Measurements from ENCODE around the gene ACAP2.
A peak's percentile ranks its signal among the peaks of the same experiment; 100 is the strongest.
"Not testable (repeated sequence)": the region's sequence is repeated elsewhere in the genome, so short reads cannot be mapped to it uniquely, and the experiment has no call there.

The ACAP2 gene

DNA sequence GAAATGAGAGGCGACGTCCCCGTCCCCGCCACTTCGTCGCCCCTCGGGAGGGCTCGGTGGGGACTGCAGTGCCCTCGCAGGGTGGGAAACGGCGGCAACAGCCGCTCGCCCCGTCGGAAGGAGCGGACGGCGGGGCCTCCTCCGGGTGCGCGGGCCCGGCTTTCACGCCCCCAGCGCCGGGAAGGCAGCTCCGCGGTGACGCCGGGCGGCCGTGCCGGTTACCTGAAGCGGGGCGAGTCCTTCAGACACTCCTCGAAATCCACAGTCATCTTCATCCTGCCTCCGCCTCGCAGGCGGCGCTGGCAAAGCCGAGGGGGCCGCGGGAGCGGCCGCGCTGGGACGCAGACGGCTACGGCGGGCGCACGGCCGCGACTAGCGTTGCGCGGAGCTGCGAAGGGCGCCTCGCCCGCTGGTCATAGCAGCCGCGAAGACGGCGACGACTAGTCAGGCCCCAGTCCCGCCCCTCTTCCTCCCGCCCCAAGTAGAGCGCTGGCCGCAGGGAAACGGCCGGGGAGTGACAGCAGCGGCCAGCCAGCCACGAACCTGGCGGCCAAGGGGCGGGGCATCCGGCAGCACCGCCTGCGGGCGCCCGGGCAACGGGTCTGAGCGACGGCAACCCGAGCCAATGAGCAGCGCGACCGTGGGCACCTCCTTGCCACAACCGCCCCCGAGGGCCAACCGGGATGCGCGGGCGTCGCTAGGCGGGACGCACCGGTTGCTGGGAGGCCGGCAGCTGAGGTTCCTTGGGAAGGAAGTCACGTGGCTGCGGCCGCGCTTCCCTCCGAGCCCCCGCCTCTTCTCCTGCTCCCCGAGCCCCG, at the start of gene ACAP2:
Gene ACAP2, minus strand, starts transcription at position 448 of the 818 bp plus-strand sequence. Its CDS starts 173 bp downstream, at position 275.
- DNase-seq (ENCODE audit: low spot score), result peak; percentile 99

- DNase-seq (ENCODE audit: low spot score), result peak; percentile 0
These were observed 32.8 kb upstream of the ACAP2 start for GRCh38 chr3:195475614-195476013.

DNA sequence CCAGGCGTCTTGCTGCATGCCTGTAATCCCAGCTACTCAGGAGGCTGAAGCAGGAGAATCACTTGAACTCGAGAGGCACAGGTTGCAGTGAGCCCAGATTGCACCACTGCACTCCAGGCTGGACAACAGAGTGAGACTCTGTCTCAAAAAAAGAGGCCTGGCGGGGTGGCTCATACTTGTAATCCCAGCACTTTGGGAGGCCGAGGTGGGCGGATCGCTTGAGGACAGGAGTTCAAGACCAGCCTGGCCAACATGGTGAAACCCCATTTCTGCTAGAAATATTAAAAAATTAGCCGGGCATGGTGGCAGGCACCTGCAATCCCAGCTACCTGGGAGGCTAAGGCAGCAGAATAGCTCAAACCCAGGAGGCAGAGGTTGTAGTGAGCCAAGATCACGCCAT, 32.3 kb upstream of the ACAP2 start:
- DNase-seq (ENCODE audit: low spot score), result peak; percentile 0

GRCh38 chr3:195468841-195469240, 26.0 kb upstream of the ACAP2 start:
- DNase-seq (ENCODE audit: low spot score), result no peak

GRCh38 chr3:195468391-195468776, 25.6 kb upstream of the ACAP2 start:
- no peak for DNase-seq (ENCODE audit: low spot score)

DNA sequence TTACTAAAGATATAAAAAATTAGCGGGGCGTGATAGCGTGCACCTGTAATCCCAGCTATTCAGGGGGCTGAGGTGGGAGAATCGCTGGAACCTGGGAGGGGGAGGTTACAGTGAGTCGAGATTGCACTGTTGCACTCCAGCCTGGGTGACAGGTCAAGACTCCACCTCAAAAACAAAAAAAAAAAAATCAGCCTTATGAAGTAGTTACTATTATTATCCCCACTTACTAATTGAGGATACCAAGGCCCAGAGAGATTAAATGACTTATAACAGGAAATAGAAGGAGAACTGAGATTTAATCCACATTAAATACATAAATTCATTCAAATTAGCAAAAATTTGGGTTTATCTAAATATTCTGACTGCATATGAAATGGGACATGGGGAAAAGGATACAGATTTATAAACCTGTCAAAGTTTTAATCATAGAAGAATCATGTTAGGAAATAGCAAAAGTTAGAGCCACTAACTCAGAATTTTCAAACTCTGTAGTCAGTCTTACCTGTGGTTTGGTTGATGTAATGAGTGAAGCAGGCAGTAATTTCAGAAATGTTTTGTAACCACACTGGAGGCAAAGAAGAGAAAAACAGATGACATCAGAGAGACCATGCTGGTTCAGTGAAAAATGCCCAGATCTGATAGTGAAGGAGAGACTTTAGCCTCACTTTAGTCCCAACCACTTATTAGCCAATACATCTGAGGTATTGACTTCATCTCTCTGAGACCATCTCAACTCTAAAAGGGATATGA, 25.0 kb upstream of the ACAP2 start:
- peak; percentile 73 for DNase-seq (ENCODE audit: low spot score)

DNA sequence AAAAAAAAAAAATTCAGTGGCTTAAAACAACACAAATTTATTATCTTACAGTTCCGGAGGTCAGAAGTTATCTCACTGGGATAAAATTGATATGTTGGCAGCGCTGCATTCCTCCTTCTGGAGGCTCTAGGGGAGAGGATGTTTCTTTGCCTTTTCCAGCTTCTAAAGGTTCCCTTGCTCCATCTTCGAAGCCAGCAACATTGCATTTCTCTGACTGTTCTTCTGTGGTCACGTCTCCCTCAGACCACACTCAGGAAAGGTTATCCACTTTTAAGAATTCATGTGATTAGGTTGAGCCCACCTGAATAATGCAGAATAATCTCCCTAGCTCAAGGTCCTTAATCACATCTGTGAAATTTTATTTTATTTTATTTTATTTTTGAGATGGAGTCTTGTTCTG, 23.4 kb upstream of the ACAP2 start:
- DNase-seq (ENCODE audit: low spot score), result no peak

DNA sequence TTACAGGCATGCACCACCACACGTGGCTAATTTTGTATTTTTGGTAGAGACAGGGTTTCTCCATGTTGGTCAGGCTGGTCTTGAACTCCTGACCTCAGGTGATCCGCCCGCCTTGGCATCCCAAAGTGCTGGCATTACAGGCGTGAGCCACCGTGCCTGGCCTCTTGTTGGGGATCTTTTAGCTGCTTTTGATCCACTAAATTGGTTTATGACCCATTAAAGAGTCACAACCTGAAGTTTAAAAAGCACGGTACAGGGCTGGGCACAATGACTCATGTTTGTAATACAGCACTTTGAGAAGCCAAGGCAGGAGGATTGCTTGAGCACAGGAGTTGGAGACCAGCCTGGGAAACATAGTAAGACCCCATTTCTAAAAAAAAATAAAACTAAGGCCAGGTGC, 20.1 kb upstream of the ACAP2 start:
- not testable (repeated sequence) for DNase-seq (ENCODE audit: low spot score)

GRCh38 chr3:195462308-195462610, 19.4 kb upstream of the ACAP2 start:
- DNase-seq (ENCODE audit: low spot score), result no peak

DNA sequence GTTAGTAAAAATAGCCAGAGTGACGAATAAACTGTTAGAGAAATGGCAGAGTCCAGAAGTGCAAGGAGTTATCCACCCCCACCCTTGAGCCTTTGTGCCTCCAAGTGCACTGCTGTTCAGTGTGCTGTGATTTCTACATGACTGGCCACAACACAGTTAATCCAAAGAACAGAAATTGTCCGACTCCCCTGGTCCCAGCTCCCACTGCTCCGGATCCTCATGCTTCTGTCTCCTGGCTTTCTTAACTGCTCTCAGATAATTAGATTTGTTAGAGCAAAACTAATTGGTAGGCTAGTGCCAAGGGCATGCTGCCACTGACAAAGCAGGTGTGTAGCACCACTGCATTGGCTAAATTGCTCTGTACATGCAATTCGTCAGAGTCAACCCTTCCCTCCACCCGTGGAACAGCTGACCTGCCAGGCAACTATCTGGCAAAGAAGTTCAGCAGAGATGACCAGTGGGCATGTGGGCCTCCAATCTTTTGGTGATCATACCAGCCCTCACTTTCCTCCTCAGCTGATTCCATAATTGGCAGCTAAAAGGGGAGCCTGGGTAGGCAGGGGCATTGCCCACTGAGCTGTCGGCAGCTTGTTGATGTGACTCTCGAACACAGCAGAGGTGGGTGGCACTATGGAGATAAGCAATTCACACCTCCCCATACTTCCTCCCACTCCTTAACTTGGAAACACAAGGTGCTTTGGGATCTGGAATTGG, 18.9 kb upstream of the ACAP2 start:
- no peak for DNase-seq (ENCODE audit: low spot score)

DNA sequence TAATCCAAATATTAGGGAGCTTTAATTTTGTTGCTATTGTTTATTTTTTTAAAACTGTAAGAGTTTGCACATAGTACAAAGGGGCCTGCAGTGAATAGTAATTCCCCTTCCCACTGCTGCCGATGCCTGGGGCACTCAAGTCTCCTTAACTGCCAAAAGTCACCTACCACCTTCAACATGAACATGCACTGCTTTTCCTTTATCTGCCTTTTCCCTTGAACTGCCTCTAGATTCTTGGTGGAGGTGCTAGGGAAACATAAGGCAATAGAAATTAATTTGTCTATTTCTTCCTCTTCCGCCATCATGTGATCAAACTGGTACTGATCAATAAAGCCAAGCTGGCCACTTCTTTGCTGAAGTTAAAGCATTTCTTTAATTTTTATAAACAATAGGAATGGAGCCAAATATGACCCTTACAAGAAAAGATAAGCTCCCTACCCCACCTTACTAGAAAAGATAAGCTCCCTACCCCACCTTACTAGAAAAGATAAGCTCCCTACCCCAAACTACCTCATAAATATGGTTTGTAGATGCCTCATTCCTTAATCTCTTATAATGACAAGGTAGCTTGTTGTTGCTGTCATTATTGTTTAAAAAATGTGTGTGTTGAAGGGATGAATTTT, 17.4 kb upstream of the ACAP2 start:
- no peak for DNase-seq (ENCODE audit: low spot score)

DNA sequence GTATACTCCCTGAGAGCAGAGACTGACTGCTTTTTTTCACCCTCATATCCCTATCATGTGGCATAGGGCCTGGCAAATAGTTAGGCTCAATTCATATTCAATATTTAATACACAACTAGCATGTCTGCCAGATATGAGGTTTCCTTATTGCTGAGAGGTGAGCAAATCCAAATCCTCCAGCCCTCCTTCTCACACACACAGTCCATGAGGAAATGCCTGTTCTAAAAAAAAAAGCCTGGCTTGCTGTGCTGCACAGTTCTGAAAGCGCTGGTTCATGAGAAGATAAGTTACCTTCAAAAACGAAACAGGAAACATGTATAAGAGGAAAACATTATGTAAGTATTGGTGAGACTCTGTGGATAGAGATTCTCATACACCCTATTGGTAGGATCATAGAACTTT, 15.5 kb upstream of the ACAP2 start:
- DNase-seq (ENCODE audit: low spot score), result no peak

DNA sequence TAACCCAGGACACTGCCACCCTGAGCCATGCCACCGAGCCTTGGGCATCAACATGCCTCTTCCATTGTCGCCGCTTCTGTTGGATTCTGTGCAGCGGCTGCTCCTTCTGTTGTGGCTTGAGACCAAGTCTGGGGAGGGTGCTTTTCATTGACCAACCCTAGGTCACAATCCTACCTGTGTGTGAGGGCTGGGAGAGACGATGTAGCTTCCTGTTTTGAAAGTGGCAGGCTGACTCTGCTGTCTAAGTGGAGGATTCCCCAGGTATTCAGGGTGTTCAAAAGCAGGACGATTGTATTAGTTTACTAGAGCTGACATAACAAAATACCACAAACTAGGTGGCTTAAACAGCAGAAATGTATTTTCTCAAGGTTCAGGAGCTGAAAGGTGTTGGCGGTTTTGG, 13.0 kb upstream of the ACAP2 start:
- no peak for DNase-seq (ENCODE audit: low spot score)

DNA sequence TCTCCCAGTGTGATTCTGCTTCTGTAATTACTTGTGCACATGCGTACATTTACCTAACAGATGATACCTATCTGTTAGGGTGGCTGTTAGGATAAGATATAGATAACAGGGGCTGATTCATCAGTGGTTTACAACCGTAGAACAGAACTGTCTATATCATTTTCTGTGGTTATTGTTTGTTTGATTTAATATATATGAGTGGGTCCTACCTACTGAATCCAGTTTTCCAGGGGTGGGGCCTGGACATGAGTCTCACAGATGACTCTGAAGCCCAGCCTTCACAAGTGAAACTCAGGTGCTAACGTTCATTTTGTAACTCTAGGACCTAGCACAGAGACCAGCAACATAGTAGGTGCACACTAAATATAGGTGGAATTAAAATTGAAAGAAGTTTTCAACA, 10.4 kb upstream of the ACAP2 start:
- no peak for DNase-seq (ENCODE audit: low spot score)

- DNase-seq (ENCODE audit: low spot score), result no peak
These were observed 8.7 kb upstream of the ACAP2 start for GRCh38 chr3:195451373-195452015.

GRCh38 chr3:195450731-195451229, 8.0 kb upstream of the ACAP2 start:
- no peak for DNase-seq (ENCODE audit: low spot score)

GRCh38 chr3:195448205-195448875, 5.5 kb upstream of the ACAP2 start:
- DNase-seq (ENCODE audit: low spot score), result no peak

DNA sequence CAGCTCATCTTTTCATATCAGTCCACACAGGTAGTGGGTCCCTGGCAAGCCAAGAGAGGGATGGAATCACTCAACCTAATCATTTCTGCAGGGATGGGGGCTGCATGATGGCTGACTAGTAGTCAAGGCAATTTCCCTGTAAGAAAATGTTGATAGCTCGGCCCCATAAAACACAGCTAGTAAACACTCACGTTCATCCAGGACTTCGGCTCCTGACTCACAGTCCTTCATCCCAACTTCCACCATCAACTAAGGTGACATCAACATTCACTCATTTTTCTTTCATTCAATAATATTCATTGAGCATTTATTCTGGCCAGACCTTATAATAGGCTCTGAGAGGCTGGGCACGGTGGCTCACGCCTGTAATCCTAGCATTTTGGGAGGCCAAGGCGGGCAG, 4.4 kb upstream of the ACAP2 start:
- no peak for DNase-seq (ENCODE audit: low spot score)

DNA sequence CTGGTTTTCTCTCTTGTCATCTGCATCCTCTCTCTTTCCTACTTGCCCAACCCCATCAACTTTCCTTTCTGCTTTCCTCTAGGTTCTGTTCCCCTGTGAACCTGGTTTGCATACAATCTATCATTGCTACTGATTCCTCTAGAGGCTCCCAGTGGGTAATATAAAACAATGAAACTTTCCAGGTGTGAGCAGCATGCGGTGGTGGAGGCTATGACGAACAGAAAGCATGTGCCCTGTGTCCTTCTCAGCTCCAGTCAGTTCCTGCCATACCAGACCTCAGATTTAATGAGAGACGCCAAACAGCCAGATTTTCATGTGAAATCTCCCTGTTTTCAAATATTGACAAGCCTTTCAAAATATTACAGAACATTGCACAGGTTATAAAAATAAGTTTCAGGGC, 3.5 kb upstream of the ACAP2 start:
- DNase-seq (ENCODE audit: low spot score), result no peak

DNA sequence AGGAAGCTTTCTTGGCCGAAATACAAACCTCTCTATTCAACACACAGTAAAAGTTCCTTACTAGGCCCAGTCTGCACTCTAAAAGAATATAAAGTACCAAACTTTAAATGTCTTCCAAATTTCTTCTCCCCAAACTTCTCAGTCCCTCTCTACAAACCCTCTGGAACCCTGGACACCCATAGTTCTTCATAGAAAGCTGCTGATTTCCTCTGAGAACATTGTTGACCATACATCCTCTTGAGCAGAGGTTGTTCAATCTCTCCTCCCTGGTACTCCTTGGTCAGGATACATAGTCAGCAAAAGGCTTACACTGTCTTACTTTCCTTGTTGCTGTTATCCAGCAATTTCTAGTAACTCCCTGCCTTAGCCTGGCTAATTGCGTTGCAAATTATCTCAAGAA, 3.1 kb upstream of the ACAP2 start:
- DNase-seq (ENCODE audit: low spot score), result no peak

GRCh38 chr3:195443391-195443989, 670 bp upstream of the ACAP2 start:
- no peak for DNase-seq (ENCODE audit: low spot score)

All from kidney tubule cell (primary cell).